AG08396 (cell line): Measurements from ENCODE around the gene KPNA5.
A peak's percentile ranks its signal among the peaks of the same experiment; 100 is the strongest.
"Not testable (repeated sequence)": the region's sequence is repeated elsewhere in the genome, so short reads cannot be mapped to it uniquely, and the experiment has no call there.

ENCODE experiments used
- DNase-seq: peaks from one replicate; pipeline ENCODE4 v3.0.0; 2012; ENCODE audit warnings: low spot score, mixed read lengths

KPNA5 gene

GRCh38 chr6:116703888-116704287 is 22.9 kb downstream of the KPNA5 start:
- DNase-seq: not testable (repeated sequence)

- no peak for DNase-seq
Observed at GRCh38 chr6:116705917-116706316, 24.9 kb downstream of the KPNA5 start.

GRCh38 chr6:116714296-116714695 is 33.3 kb downstream of the KPNA5 start:
- DNase-seq: no peak

- no peak for DNase-seq
Observed at GRCh38 chr6:116714761-116715160, 33.8 kb downstream of the KPNA5 start.

GRCh38 chr6:116726947-116727346 is 45.9 kb downstream of the KPNA5 start:
- no peak for DNase-seq

- DNase-seq: no peak
Observed at GRCh38 chr6:116730513-116730912, 49.5 kb downstream of the KPNA5 start.

- no peak for DNase-seq
Observed at GRCh38 chr6:116737004-116737403, 56.0 kb downstream of the KPNA5 start.

GRCh38 chr6:116740486-116740885 is 59.5 kb downstream of the KPNA5 start:
- not testable (repeated sequence) for DNase-seq

- no peak for DNase-seq
Observed at GRCh38 chr6:116741571-116741970, 60.6 kb downstream of the KPNA5 start.

- DNase-seq: no peak
Observed at GRCh38 chr6:116745176-116745575, 64.2 kb downstream of the KPNA5 start.

GRCh38 chr6:116761779-116762178 is 80.8 kb downstream of the KPNA5 start:
- DNase-seq: no peak

- DNase-seq: no peak
Observed at GRCh38 chr6:116762235-116762634, 81.2 kb downstream of the KPNA5 start.

- DNase-seq: no peak
Observed at GRCh38 chr6:116763048-116763447, 82.0 kb downstream of the KPNA5 start.

- DNase-seq: peak; percentile 13
Observed at GRCh38 chr6:116763906-116764628, 83.1 kb downstream of the KPNA5 start.

- peak; percentile 41 for DNase-seq
Observed at GRCh38 chr6:116764629-116764960, 83.6 kb downstream of the KPNA5 start.

- peak; percentile 69 for DNase-seq
Observed at GRCh38 chr6:116764961-116765841, 84.2 kb downstream of the KPNA5 start, which contains the start of gene FAM162B. Gene FAM162B (minus strand): TSS chr6:116765719. CDS start chr6:116765576, 143 bp downstream.

- no peak for DNase-seq
Observed at GRCh38 chr6:116766506-116767176, 85.6 kb downstream of the KPNA5 start.

GRCh38 chr6:116767715-116768114 is 86.7 kb downstream of the KPNA5 start:
- DNase-seq: no peak

GRCh38 chr6:116772450-116772849 is 91.4 kb downstream of the KPNA5 start:
- no peak for DNase-seq

- DNase-seq: no peak
Observed at GRCh38 chr6:116773886-116774285, 92.9 kb downstream of the KPNA5 start.

GRCh38 chr6:116779573-116780164 is 98.7 kb downstream of the KPNA5 start:
- DNase-seq: peak; percentile 16

- DNase-seq: no peak
Observed at GRCh38 chr6:116783852-116784251, 102.8 kb downstream of the KPNA5 start.
